ENCODE measurements around the gene ADCY10.

- TF ChIP-seq CTCF (IDR thresholded peaks at IDR 0.05) (no peak), POLR2AphosphoS5 (IDR thresholded peaks at IDR 0.05) (no peak), EP300 (IDR thresholded peaks at IDR 0.05) (no peak)
Observed at GRCh38 chr1:167899253-167899681, 14.7 kb downstream of the ADCY10 start.
